GM23248 (cell line): Measurements from ENCODE around the gene DOK5. TPM values are rescaled to one million over a fixed set of nuclear protein-coding genes. Genes with fewer than 3 reads are reported as not detected.

ENCODE experiments used
- DNase-seq: peaks from one replicate; pipeline ENCODE4 v3.0.0-alpha.2; 2015
- H2AFZ ChIP-seq: fragments of 200-600 bp; sonication (generic); 2 replicates; pipeline ENCODE4 v1.6.1; 2016; ENCODE audit warnings: antibody characterized with exemption
- H3F3A ChIP-seq: fragments of 200-600 bp; sonication (generic); 2 replicates; pipeline ENCODE4 v1.6.1; 2016; ENCODE audit warnings: mild to moderate bottlenecking, antibody characterized with exemption, mixed run types; ENCODE audit not compliant: insufficient read depth
- H3K27ac ChIP-seq: fragments of 200-600 bp; sonication (generic); 2 replicates; pipeline ENCODE4 v1.5.1; 2016; ENCODE audit warnings: mild to moderate bottlenecking
- H3K27me3 ChIP-seq: fragments of 200-600 bp; sonication (generic); replicated peaks from 2 replicates; pipeline ENCODE4 v1.6.1; 2016; ENCODE audit warnings: mild to moderate bottlenecking; ENCODE audit not compliant: insufficient read depth
- H3K36me3 ChIP-seq: fragments of 200-600 bp; sonication (generic); 2 replicates; pipeline ENCODE4 v1.6.1; 2016; ENCODE audit warnings: low read depth, mild to moderate bottlenecking
- H3K4me1 ChIP-seq: fragments of 200-600 bp; sonication (generic); 2 replicates; pipeline ENCODE4 v1.6.1; 2016; ENCODE audit warnings: mild to moderate bottlenecking; ENCODE audit not compliant: insufficient read depth
- H3K4me2 ChIP-seq: fragments of 200-600 bp; sonication (generic); one replicate; pipeline ENCODE4 v1.6.1; 2016; ENCODE audit warnings: mild to moderate bottlenecking; ENCODE audit not compliant: unreplicated experiment
- H3K4me3 ChIP-seq: fragments of 200-600 bp; sonication (generic); 2 replicates; pipeline ENCODE4 v1.5.1; 2016; ENCODE audit warnings: mild to moderate bottlenecking
- H3K79me2 ChIP-seq: fragments of 200-600 bp; sonication (generic); 2 replicates; pipeline ENCODE4 v1.6.1; 2016; ENCODE audit warnings: mild to moderate bottlenecking; ENCODE audit not compliant: insufficient read depth
- H3K9ac ChIP-seq: fragments of 200-600 bp; sonication (generic); 2 replicates; pipeline ENCODE4 v1.6.1; 2016; ENCODE audit warnings: mild to moderate bottlenecking
- H3K9me2 ChIP-seq: fragments of 200-600 bp; sonication (generic); 2 replicates; pipeline ENCODE4 v1.6.1; 2016; ENCODE audit warnings: mixed run types, mild to moderate bottlenecking, moderate library complexity; ENCODE audit not compliant: insufficient read depth
- H3K9me3 ChIP-seq: fragments of 200-600 bp; sonication (generic); one replicate; pipeline ENCODE4 v1.6.1; 2017; ENCODE audit warnings: low read depth
- H4K20me1 ChIP-seq: fragments of 200-600 bp; sonication (generic); 2 replicates; pipeline ENCODE4 v1.6.0; 2016; ENCODE audit not compliant: insufficient read depth
- EZH2 ChIP-seq: fragments of 200-600 bp; sonication (generic); IDR thresholded peaks from 2 replicates; pipeline ENCODE4 v1.6.1; 2018; ENCODE audit warnings: antibody characterized with exemption, mild to moderate bottlenecking; ENCODE audit not compliant: insufficient read depth, poor library complexity, severe bottlenecking
- EZH2phosphoT487 ChIP-seq: fragments of 200-600 bp; sonication (generic); IDR thresholded peaks from 2 replicates; pipeline ENCODE4 v1.6.1; 2018; ENCODE audit warnings: antibody characterized with exemption, moderate library complexity, mild to moderate bottlenecking, low read depth; ENCODE audit not compliant: insufficient read depth
- WGBS, 2 experiments: methylation state at CpG; one replicate each; pipeline ENCODE4 v1.1.6; 2015 to 2017; ENCODE audit warnings: low lambda C conversion rate in 2 of 2, low coverage in 1 of 2; ENCODE audit errors: missing lambda C conversion rate in 2 of 2; 5-methylcytosine and 5-hydroxymethylcytosine counted together
- in situ Hi-C: fragments of 300-500 bp; cut with MboI; formaldehyde crosslinking; loops from 2 replicates; pipeline ENCODE4 v1.15.0; 2020
- polyA plus RNA-seq: library from polyadenylated mRNA; unstranded; fragments of >200 nt; fragmentation: Nextera tagmentation; extraction: Ambion mirVana; gene quantifications from 2 replicates; pipeline ENCODE4 v1.2.1, GENCODE V29; 2016
- total RNA-seq: library from RNA; depleted of rRNA; stranded (reverse); fragments of >200 nt; shearing (Covaris generic); gene quantifications from 2 replicates; pipeline ENCODE4 v1.2.3, GENCODE V29; 2014

The DOK5 gene
- total and polyA plus RNA-seq, 2 experiments from 2014 or later, result 10.8 to 16.1 TPM

- Histone ChIP-seq H3F3A (no peaks in the 10 kb centered on the region), H3K9me3 (no peaks in the 10 kb centered on the region), H3K27ac (no peak overlapping the region), H3K9ac (no peak overlapping the region), H3K9me2 (no peaks in the 10 kb centered on the region), H3K4me3 (no peak overlapping the region), H3K4me1 (no peaks in the 10 kb centered on the region), H2AFZ (no peak overlapping the region), H3K27me3 (no peaks in the 10 kb centered on the region), H4K20me1 (no peaks in the 10 kb centered on the region), H3K79me2 (no peaks in the 10 kb centered on the region), H3K36me3 (no peaks in the 10 kb centered on the region), H3K4me2 (no peak overlapping the region)
- no peak for DNase-seq
- in situ Hi-C loops, result no loop called here
- 89 to 96% methylated on average over 1 of the region's 1 CpG for WGBS, 2 experiments
- TF ChIP-seq EZH2phosphoT487 (no peak), EZH2 (no peak)
Observed at GRCh38 chr20:54526801-54527200, 51.4 kb downstream of the DOK5 start.

GRCh38 chr20:54532573-54532972, 57.2 kb downstream of the DOK5 start:
- no peaks in the 10 kb centered on the region for H3F3A ChIP-seq
- H4K20me1 ChIP-seq, result no peaks in the 10 kb centered on the region
- H3K36me3 ChIP-seq, result no peaks in the 10 kb centered on the region
- no peak overlapping the region for H3K9ac ChIP-seq
- H3K9me3 ChIP-seq, result no peaks in the 10 kb centered on the region
- no peak overlapping the region for H3K4me2 ChIP-seq
- H3K4me3 ChIP-seq, result no peak overlapping the region
- WGBS, 2 experiments, result 75 to 79% methylated on average over 3 of the region's 3 CpGs
- H3K4me1 ChIP-seq, result peaks cover 13% of the 10 kb centered on the region; the same call in 1 of the 2 replicates
- no peak overlapping the region for H2AFZ ChIP-seq
- H3K27me3 ChIP-seq, result no peaks in the 10 kb centered on the region
- TF ChIP-seq EZH2phosphoT487 (no peak), EZH2 (no peak)
- no peak for DNase-seq
- H3K27ac ChIP-seq, result no peak overlapping the region
- H3K9me2 ChIP-seq, result no peaks in the 10 kb centered on the region
- in situ Hi-C loops, result no loop called here
- no peaks in the 10 kb centered on the region for H3K79me2 ChIP-seq

DNA sequence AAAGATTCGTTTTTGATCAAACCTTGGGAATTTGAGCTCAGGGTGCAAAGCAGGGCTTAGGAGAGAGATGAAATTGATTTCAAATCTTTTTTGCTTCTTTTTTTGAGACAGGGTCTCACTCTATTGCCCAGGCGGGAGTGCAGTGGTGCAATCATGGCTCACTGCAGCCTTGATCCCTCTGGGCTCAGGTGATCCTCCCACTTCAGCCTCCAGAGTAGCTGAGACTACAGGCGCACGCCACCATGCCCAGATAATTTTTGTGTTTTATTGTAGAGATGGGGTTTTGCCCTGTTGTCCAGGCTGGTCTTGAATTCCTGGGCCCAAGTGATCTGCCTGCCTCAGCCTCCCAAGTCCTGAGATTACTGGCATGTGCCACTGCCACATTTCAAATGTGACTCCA, 58.7 kb downstream of the DOK5 start:
- Histone ChIP-seq H3K9me2 (no peaks in the 10 kb centered on the region), H3K36me3 (no peaks in the 10 kb centered on the region), H3K9me3 (no peaks in the 10 kb centered on the region), H3K4me3 (no peak overlapping the region), H3F3A (no peaks in the 10 kb centered on the region), H3K9ac (no peak overlapping the region), H3K4me2 (no peak overlapping the region), H3K4me1 (peaks cover 13% of the 10 kb centered on the region; the same call in 1 of the 2 replicates), H4K20me1 (no peaks in the 10 kb centered on the region), H3K79me2 (no peaks in the 10 kb centered on the region), H2AFZ (no peak overlapping the region), H3K27ac (no peak overlapping the region), H3K27me3 (no peaks in the 10 kb centered on the region)
- in situ Hi-C loops, result no loop called here
- no peak for DNase-seq
- 86 to 92% methylated on average over 4 of the region's 4 CpGs for WGBS, 2 experiments
- TF ChIP-seq EZH2 (no peak), EZH2phosphoT487 (no peak)

- TF ChIP-seq EZH2 (no peak), EZH2phosphoT487 (no peak)
- in situ Hi-C loops, result no loop called here
- Histone ChIP-seq H3K36me3 (no peaks in the 10 kb centered on the region), H3K4me1 (peaks cover 13% of the 10 kb centered on the region; the same call in 1 of the 2 replicates), H4K20me1 (no peaks in the 10 kb centered on the region), H3K4me3 (no peak overlapping the region), H3K4me2 (no peak overlapping the region), H3K27ac (no peak overlapping the region), H3K79me2 (no peaks in the 10 kb centered on the region), H2AFZ (no peak overlapping the region), H3K9me2 (no peaks in the 10 kb centered on the region), H3K27me3 (no peaks in the 10 kb centered on the region), H3K9ac (no peak overlapping the region), H3F3A (no peaks in the 10 kb centered on the region), H3K9me3 (no peaks in the 10 kb centered on the region)
- peak; percentile 40 for DNase-seq
- WGBS, 2 experiments, result 85 to 96% methylated on average over 2 of the region's 2 CpGs
Observed at GRCh38 chr20:54535033-54535432, 59.6 kb downstream of the DOK5 start.

DNA sequence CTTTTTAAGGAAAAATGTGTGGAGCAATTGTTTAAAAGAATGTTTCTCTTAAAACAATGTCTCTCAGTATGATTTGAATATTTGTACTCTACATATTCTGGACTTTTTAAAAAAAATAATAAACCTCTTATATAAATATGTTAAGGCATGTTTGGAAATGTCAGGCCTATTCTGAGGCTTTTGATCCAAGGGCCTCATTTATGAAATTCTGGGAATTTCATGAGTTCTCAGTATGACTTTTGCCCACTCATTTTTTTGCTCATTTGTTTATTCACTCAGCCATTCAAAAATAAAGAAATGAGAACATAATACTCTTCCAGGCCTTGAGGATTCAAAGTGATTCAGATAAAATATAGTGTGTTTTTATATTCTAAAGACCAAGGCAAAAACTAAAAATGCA, 60.4 kb downstream of the DOK5 start:
- no peak for DNase-seq
- in situ Hi-C loops, result no loop called here
- no peak overlapping the region for H3K4me3 ChIP-seq
- H3K4me2 ChIP-seq, result no peak overlapping the region
- H3F3A ChIP-seq, result no peaks in the 10 kb centered on the region
- H2AFZ ChIP-seq, result no peak overlapping the region
- H4K20me1 ChIP-seq, result no peaks in the 10 kb centered on the region
- H3K36me3 ChIP-seq, result no peaks in the 10 kb centered on the region
- H3K4me1 ChIP-seq, result peaks cover 13% of the 10 kb centered on the region; the same call in 1 of the 2 replicates
- no peak overlapping the region for H3K27ac ChIP-seq
- H3K9me3 ChIP-seq, result no peaks in the 10 kb centered on the region
- no peaks in the 10 kb centered on the region for H3K79me2 ChIP-seq
- H3K9ac ChIP-seq, result no peak overlapping the region
- no peaks in the 10 kb centered on the region for H3K9me2 ChIP-seq
- TF ChIP-seq EZH2phosphoT487 (no peak), EZH2 (no peak)
- no peaks in the 10 kb centered on the region for H3K27me3 ChIP-seq
